ENCODE data around the gene SPSB1.
A peak's percentile ranks its signal among the peaks of the same experiment; 100 is the strongest.
"Not testable (repeated sequence)": the region's sequence is repeated elsewhere in the genome, so short reads cannot be mapped to it uniquely, and the experiment has no call there.

SPSB1 gene

GRCh38 chr1:9366943-9367780 is 74.5 kb downstream of the SPSB1 start:
- DNase-seq (ENCODE audit: low read depth): no peak

- DNase-seq (ENCODE audit: low read depth): no peak
These were observed 75.1 kb downstream of the SPSB1 start for GRCh38 chr1:9367806-9368205.

GRCh38 chr1:9368356-9368755 is 75.7 kb downstream of the SPSB1 start:
- no peak for DNase-seq (ENCODE audit: low read depth)

GRCh38 chr1:9369964-9370788 is 77.5 kb downstream of the SPSB1 start:
- DNase-seq (ENCODE audit: low read depth): no peak

GRCh38 chr1:9371391-9371935 is 78.8 kb downstream of the SPSB1 start:
- DNase-seq (ENCODE audit: low read depth): peak; percentile 64

- no peak for DNase-seq (ENCODE audit: low read depth)
These were observed 79.3 kb downstream of the SPSB1 start for GRCh38 chr1:9371951-9372350.

- DNase-seq (ENCODE audit: low read depth): no peak
These were observed 80.9 kb downstream of the SPSB1 start for GRCh38 chr1:9373619-9374018.

- no peak for DNase-seq (ENCODE audit: low read depth)
These were observed 82.2 kb downstream of the SPSB1 start for GRCh38 chr1:9374748-9375341.

- no peak for DNase-seq (ENCODE audit: low read depth)
These were observed 83.2 kb downstream of the SPSB1 start for GRCh38 chr1:9375912-9376311.

GRCh38 chr1:9376430-9376829 is 83.7 kb downstream of the SPSB1 start:
- DNase-seq (ENCODE audit: low read depth): no peak

- DNase-seq (ENCODE audit: low read depth): peak; percentile 50
These were observed 84.2 kb downstream of the SPSB1 start for GRCh38 chr1:9376886-9377333.

- DNase-seq (ENCODE audit: low read depth): no peak
These were observed 86.1 kb downstream of the SPSB1 start for GRCh38 chr1:9378801-9379200.

- DNase-seq (ENCODE audit: low read depth): no peak
These were observed 88.0 kb downstream of the SPSB1 start for GRCh38 chr1:9380711-9381110.

GRCh38 chr1:9382643-9383491 is 90.2 kb downstream of the SPSB1 start:
- DNase-seq (ENCODE audit: low read depth): no peak

GRCh38 chr1:9384128-9384527 is 91.4 kb downstream of the SPSB1 start:
- DNase-seq (ENCODE audit: low read depth): no peak

- peak; percentile 21 for DNase-seq (ENCODE audit: low read depth)
These were observed 92.1 kb downstream of the SPSB1 start for GRCh38 chr1:9384751-9385245.

GRCh38 chr1:9385392-9385791 is 92.7 kb downstream of the SPSB1 start:
- DNase-seq (ENCODE audit: low read depth): not testable (repeated sequence)

GRCh38 chr1:9385801-9386573 is 93.3 kb downstream of the SPSB1 start:
- DNase-seq (ENCODE audit: low read depth): no peak

GRCh38 chr1:9388335-9389180 is 95.9 kb downstream of the SPSB1 start:
- DNase-seq (ENCODE audit: low read depth): peak; percentile 32

- no peak for DNase-seq (ENCODE audit: low read depth)
These were observed 97.3 kb downstream of the SPSB1 start for GRCh38 chr1:9389968-9390367.
